ENCODE results near the gene LAMA1.
"Not testable (repeated sequence)": the region's sequence is repeated elsewhere in the genome, so short reads cannot be mapped to it uniquely, and the experiment has no call there.

LAMA1 gene

GRCh38 chr18:6942742-6943141, 174.9 kb downstream of the LAMA1 start:
- H3K4me3 ChIP-seq (ENCODE audit: low read depth in 1 of 2, low read length in 2 of 2): no peak overlapping the region
- H3K36me3 ChIP-seq (ENCODE audit: control insufficient read depth in 1 of 2, insufficient read depth in 2 of 2, low read length in 2 of 2): peaks cover 0 to 4% of the 10 kb centered on the region in 2 donors
- H3K4me1 ChIP-seq (ENCODE audit: control insufficient read depth in 1 of 2, insufficient read depth in 2 of 2, low read length in 2 of 2): peaks cover 9% of the 10 kb centered on the region in 2 donors
- no peaks in the 10 kb centered on the region for H3K9me3 ChIP-seq (ENCODE audit: control insufficient read depth in 1 of 2, low read length in 2 of 2)
- no peaks in the 10 kb centered on the region for H3K27me3 ChIP-seq (ENCODE audit: control insufficient read depth in 1 of 2, insufficient read depth in 2 of 2, low read length in 2 of 2)
- no peak overlapping the region for H3K27ac ChIP-seq (ENCODE audit: low read depth, low read length)
- no peak overlapping the region for H3K9ac ChIP-seq (ENCODE audit: low read depth in 1 of 2, low read length in 2 of 2)

- H3K4me3 ChIP-seq (ENCODE audit: low read depth in 1 of 2, low read length in 2 of 2): no peak overlapping the region
- no peaks in the 10 kb centered on the region for H3K27me3 ChIP-seq (ENCODE audit: control insufficient read depth in 1 of 2, insufficient read depth in 2 of 2, low read length in 2 of 2)
- no peak overlapping the region for H3K27ac ChIP-seq (ENCODE audit: low read depth, low read length)
- no peak overlapping the region for H3K9ac ChIP-seq (ENCODE audit: low read depth in 1 of 2, low read length in 2 of 2)
- peaks cover 2% of the 10 kb centered on the region in 2 donors for H3K4me1 ChIP-seq (ENCODE audit: control insufficient read depth in 1 of 2, insufficient read depth in 2 of 2, low read length in 2 of 2)
- H3K9me3 ChIP-seq (ENCODE audit: control insufficient read depth in 1 of 2, low read length in 2 of 2): no peaks in the 10 kb centered on the region
- peaks cover 0 to 4% of the 10 kb centered on the region in 2 donors for H3K36me3 ChIP-seq (ENCODE audit: control insufficient read depth in 1 of 2, insufficient read depth in 2 of 2, low read length in 2 of 2)
Measured at GRCh38 chr18:6941996-6942395, 175.6 kb downstream of the LAMA1 start.

- no peak overlapping the region for H3K4me3 ChIP-seq (ENCODE audit: low read depth in 1 of 2, low read length in 2 of 2)
Measured at GRCh38 chr18:6940451-6940850, 177.1 kb downstream of the LAMA1 start.

GRCh38 chr18:6939972-6940371, 177.6 kb downstream of the LAMA1 start:
- no peak overlapping the region for H3K27ac ChIP-seq (ENCODE audit: low read depth, low read length)

More at GRCh38 chr18:6940451-6940850, 177.1 kb downstream of the LAMA1 start:
- Histone ChIP-seq H3K9ac (ENCODE audit: low read depth in 1 of 2, low read length in 2 of 2) (no peak overlapping the region), H3K27ac (ENCODE audit: low read depth, low read length) (no peak overlapping the region), H3K4me1 (ENCODE audit: control insufficient read depth in 1 of 2, insufficient read depth in 2 of 2, low read length in 2 of 2) (no peaks in the 10 kb centered on the region), H3K27me3 (ENCODE audit: control insufficient read depth in 1 of 2, insufficient read depth in 2 of 2, low read length in 2 of 2) (no peaks in the 10 kb centered on the region), H3K9me3 (ENCODE audit: control insufficient read depth in 1 of 2, low read length in 2 of 2) (no peaks in the 10 kb centered on the region), H3K36me3 (ENCODE audit: control insufficient read depth in 1 of 2, insufficient read depth in 2 of 2, low read length in 2 of 2) (peaks cover 0 to 4% of the 10 kb centered on the region in 2 donors)

GRCh38 chr18:6938403-6938802, 179.2 kb downstream of the LAMA1 start:
- H3K4me3 ChIP-seq (ENCODE audit: low read depth in 1 of 2, low read length in 2 of 2); H3K9ac ChIP-seq (ENCODE audit: low read depth in 1 of 2, low read length in 2 of 2); H3K36me3 ChIP-seq (ENCODE audit: control insufficient read depth in 1 of 2, insufficient read depth in 2 of 2, low read length in 2 of 2); H3K27ac ChIP-seq (ENCODE audit: low read depth, low read length); H3K4me1 ChIP-seq (ENCODE audit: control insufficient read depth in 1 of 2, insufficient read depth in 2 of 2, low read length in 2 of 2); H3K9me3 ChIP-seq (ENCODE audit: control insufficient read depth in 1 of 2, low read length in 2 of 2); H3K27me3 ChIP-seq (ENCODE audit: control insufficient read depth in 1 of 2, insufficient read depth in 2 of 2, low read length in 2 of 2): not testable (repeated sequence)

More at GRCh38 chr18:6939972-6940371, 177.6 kb downstream of the LAMA1 start:
- no peaks in the 10 kb centered on the region for H3K4me1 ChIP-seq (ENCODE audit: control insufficient read depth in 1 of 2, insufficient read depth in 2 of 2, low read length in 2 of 2)
- no peaks in the 10 kb centered on the region for H3K27me3 ChIP-seq (ENCODE audit: control insufficient read depth in 1 of 2, insufficient read depth in 2 of 2, low read length in 2 of 2)
- H3K4me3 ChIP-seq (ENCODE audit: low read depth in 1 of 2, low read length in 2 of 2): no peak overlapping the region
- no peak overlapping the region for H3K9ac ChIP-seq (ENCODE audit: low read depth in 1 of 2, low read length in 2 of 2)
- peaks cover 0 to 4% of the 10 kb centered on the region in 2 donors for H3K36me3 ChIP-seq (ENCODE audit: control insufficient read depth in 1 of 2, insufficient read depth in 2 of 2, low read length in 2 of 2)
- H3K9me3 ChIP-seq (ENCODE audit: control insufficient read depth in 1 of 2, low read length in 2 of 2): no peaks in the 10 kb centered on the region

GRCh38 chr18:6938003-6938402, 179.6 kb downstream of the LAMA1 start:
- Histone ChIP-seq H3K27me3 (ENCODE audit: control insufficient read depth in 1 of 2, insufficient read depth in 2 of 2, low read length in 2 of 2) (no peaks in the 10 kb centered on the region), H3K9me3 (ENCODE audit: control insufficient read depth in 1 of 2, low read length in 2 of 2) (no peaks in the 10 kb centered on the region), H3K9ac (ENCODE audit: low read depth in 1 of 2, low read length in 2 of 2) (no peak overlapping the region)

GRCh38 chr18:6934859-6935258, 182.7 kb downstream of the LAMA1 start:
- Histone ChIP-seq H3K4me1 (ENCODE audit: control insufficient read depth in 1 of 2, insufficient read depth in 2 of 2, low read length in 2 of 2) (no peaks in the 10 kb centered on the region), H3K27me3 (ENCODE audit: control insufficient read depth in 1 of 2, insufficient read depth in 2 of 2, low read length in 2 of 2) (no peaks in the 10 kb centered on the region), H3K9me3 (ENCODE audit: control insufficient read depth in 1 of 2, low read length in 2 of 2) (no peaks in the 10 kb centered on the region), H3K36me3 (ENCODE audit: control insufficient read depth in 1 of 2, insufficient read depth in 2 of 2, low read length in 2 of 2) (no peaks in the 10 kb centered on the region), H3K27ac (ENCODE audit: low read depth, low read length) (no peak overlapping the region), H3K9ac (ENCODE audit: low read depth in 1 of 2, low read length in 2 of 2) (no peak overlapping the region), H3K4me3 (ENCODE audit: low read depth in 1 of 2, low read length in 2 of 2) (no peak overlapping the region)

More at GRCh38 chr18:6938003-6938402, 179.6 kb downstream of the LAMA1 start:
- Histone ChIP-seq H3K36me3 (ENCODE audit: control insufficient read depth in 1 of 2, insufficient read depth in 2 of 2, low read length in 2 of 2) (peaks cover 0 to 2% of the 10 kb centered on the region in 2 donors), H3K27ac (ENCODE audit: low read depth, low read length) (no peak overlapping the region), H3K4me1 (ENCODE audit: control insufficient read depth in 1 of 2, insufficient read depth in 2 of 2, low read length in 2 of 2) (no peaks in the 10 kb centered on the region), H3K4me3 (ENCODE audit: low read depth in 1 of 2, low read length in 2 of 2) (peak overlapping the region; percentile 43 to 50)

- Histone ChIP-seq H3K36me3 (ENCODE audit: control insufficient read depth in 1 of 2, insufficient read depth in 2 of 2, low read length in 2 of 2) (no peaks in the 10 kb centered on the region), H3K9me3 (ENCODE audit: control insufficient read depth in 1 of 2, low read length in 2 of 2) (no peaks in the 10 kb centered on the region), H3K27ac (ENCODE audit: low read depth, low read length) (no peak overlapping the region), H3K9ac (ENCODE audit: low read depth in 1 of 2, low read length in 2 of 2) (no peak overlapping the region), H3K4me1 (ENCODE audit: control insufficient read depth in 1 of 2, insufficient read depth in 2 of 2, low read length in 2 of 2) (no peaks in the 10 kb centered on the region), H3K4me3 (ENCODE audit: low read depth in 1 of 2, low read length in 2 of 2) (no peak overlapping the region), H3K27me3 (ENCODE audit: control insufficient read depth in 1 of 2, insufficient read depth in 2 of 2, low read length in 2 of 2) (no peaks in the 10 kb centered on the region)
Measured at GRCh38 chr18:6929370-6930102, 188.1 kb downstream of the LAMA1 start.

- H3K27ac ChIP-seq (ENCODE audit: low read depth, low read length): no peak overlapping the region
- H3K9ac ChIP-seq (ENCODE audit: low read depth in 1 of 2, low read length in 2 of 2): no peak overlapping the region
Measured at GRCh38 chr18:6928359-6928758, 189.2 kb downstream of the LAMA1 start.

GRCh38 chr18:6927153-6927552, 190.4 kb downstream of the LAMA1 start:
- Histone ChIP-seq H3K4me1 (ENCODE audit: control insufficient read depth in 1 of 2, insufficient read depth in 2 of 2, low read length in 2 of 2) (no peaks in the 10 kb centered on the region), H3K27me3 (ENCODE audit: control insufficient read depth in 1 of 2, insufficient read depth in 2 of 2, low read length in 2 of 2) (no peaks in the 10 kb centered on the region), H3K9ac (ENCODE audit: low read depth in 1 of 2, low read length in 2 of 2) (no peak overlapping the region), H3K9me3 (ENCODE audit: control insufficient read depth in 1 of 2, low read length in 2 of 2) (peaks cover 0 to 2% of the 10 kb centered on the region in 2 donors), H3K4me3 (ENCODE audit: low read depth in 1 of 2, low read length in 2 of 2) (no peak overlapping the region), H3K27ac (ENCODE audit: low read depth, low read length) (no peak overlapping the region), H3K36me3 (ENCODE audit: control insufficient read depth in 1 of 2, insufficient read depth in 2 of 2, low read length in 2 of 2) (no peaks in the 10 kb centered on the region)

More at GRCh38 chr18:6928359-6928758, 189.2 kb downstream of the LAMA1 start:
- no peaks in the 10 kb centered on the region for H3K36me3 ChIP-seq (ENCODE audit: control insufficient read depth in 1 of 2, insufficient read depth in 2 of 2, low read length in 2 of 2)
- no peaks in the 10 kb centered on the region for H3K9me3 ChIP-seq (ENCODE audit: control insufficient read depth in 1 of 2, low read length in 2 of 2)
- no peaks in the 10 kb centered on the region for H3K4me1 ChIP-seq (ENCODE audit: control insufficient read depth in 1 of 2, insufficient read depth in 2 of 2, low read length in 2 of 2)
- H3K4me3 ChIP-seq (ENCODE audit: low read depth in 1 of 2, low read length in 2 of 2): no peak overlapping the region
- H3K27me3 ChIP-seq (ENCODE audit: control insufficient read depth in 1 of 2, insufficient read depth in 2 of 2, low read length in 2 of 2): no peaks in the 10 kb centered on the region
